Skeletal muscle cell (primary cell): Measurements from ENCODE around the gene TUBAL3.
"Not testable (repeated sequence)": the region's sequence is repeated elsewhere in the genome, so short reads cannot be mapped to it uniquely, and the experiment has no call there.

Source experiments
- DNase-seq: peaks from one replicate; pipeline ENCODE4 v3.0.0-alpha.2; 2010; ENCODE audit warnings: low read depth
- H3K4me3 ChIP-seq: 2 replicates; pipeline ENCODE4 v1.5.1; 2011; ENCODE audit warnings: low read depth, mild to moderate bottlenecking, control low read depth, low read length, moderate library complexity

The TUBAL3 gene

DNA sequence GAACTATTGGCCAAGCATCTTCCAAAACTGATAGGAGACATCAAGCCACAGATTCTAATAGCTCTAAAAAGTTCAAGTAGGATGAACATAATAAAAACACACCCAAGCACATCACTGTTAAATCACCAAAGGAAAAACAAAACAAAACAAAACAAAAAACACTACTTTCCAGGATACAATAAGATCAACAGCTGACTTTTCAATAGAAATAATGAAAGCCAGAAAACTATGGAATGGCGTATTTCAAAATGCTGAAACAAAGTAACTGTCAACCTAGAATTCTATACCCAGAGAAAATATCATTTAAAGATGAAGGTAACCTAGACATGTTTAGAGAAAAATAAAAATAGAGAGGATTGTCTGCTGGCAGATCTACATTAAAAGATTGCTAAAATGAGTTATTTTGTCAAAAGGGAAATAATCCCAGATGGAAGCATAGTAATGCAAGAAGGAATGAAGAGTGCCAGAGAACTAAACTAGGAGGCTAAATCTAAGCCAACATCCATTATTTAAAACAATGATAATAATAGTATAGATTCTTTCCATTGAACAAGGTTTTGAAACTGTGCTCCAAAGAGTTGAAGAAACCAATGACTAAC, 13.9 kb downstream of the TUBAL3 start:
- no peak for DNase-seq
- H3K4me3 ChIP-seq = no peak overlapping the region

- no peak for DNase-seq
- H3K4me3 ChIP-seq = no peak overlapping the region
These were observed 17.5 kb downstream of the TUBAL3 start for GRCh38 chr10:5387169-5387568.

DNA sequence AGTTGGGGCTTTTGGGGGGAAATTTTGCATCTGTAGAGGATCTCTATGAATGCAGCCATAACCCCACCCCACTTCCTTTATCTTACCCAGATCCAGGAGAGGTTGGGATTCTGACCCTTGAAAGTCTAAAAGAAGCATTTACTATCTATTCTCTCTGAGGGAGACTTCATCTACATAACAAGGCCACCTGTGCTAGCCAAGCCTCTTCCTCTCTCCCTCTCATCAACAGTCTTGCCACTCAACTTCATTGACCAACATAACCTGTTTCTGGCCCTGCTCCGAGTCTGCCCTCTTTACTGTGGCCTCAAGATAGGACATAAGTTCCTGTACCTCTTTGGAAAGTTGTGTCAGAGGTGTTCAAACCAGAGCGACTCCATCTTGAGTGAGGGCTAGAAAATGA, 19.4 kb downstream of the TUBAL3 start:
- no peak overlapping the region for H3K4me3 ChIP-seq
- DNase-seq = no peak

- DNase-seq = no peak
- no peak overlapping the region for H3K4me3 ChIP-seq
These were observed 23.4 kb downstream of the TUBAL3 start for GRCh38 chr10:5381187-5381586.

- H3K4me3 ChIP-seq, DNase-seq: not testable (repeated sequence)
These were observed 24.2 kb downstream of the TUBAL3 start for GRCh38 chr10:5380395-5380794.

- not testable (repeated sequence) for H3K4me3 ChIP-seq, DNase-seq
These were observed 25.4 kb downstream of the TUBAL3 start for GRCh38 chr10:5379202-5379601.

- H3K4me3 ChIP-seq = no peak overlapping the region
- no peak for DNase-seq
These were observed 28.2 kb downstream of the TUBAL3 start for GRCh38 chr10:5376450-5376849.

- H3K4me3 ChIP-seq = no peak overlapping the region
- no peak for DNase-seq
These were observed 30.6 kb downstream of the TUBAL3 start for GRCh38 chr10:5373891-5374611.

- DNase-seq = no peak
- H3K4me3 ChIP-seq = no peak overlapping the region
These were observed 31.3 kb downstream of the TUBAL3 start for GRCh38 chr10:5373307-5373706.

- H3K4me3 ChIP-seq = no peak overlapping the region
- DNase-seq = no peak
These were observed 33.9 kb downstream of the TUBAL3 start for GRCh38 chr10:5370493-5371352.

- no peak overlapping the region for H3K4me3 ChIP-seq
- DNase-seq = no peak
These were observed 35.1 kb downstream of the TUBAL3 start for GRCh38 chr10:5369362-5370158.

DNA sequence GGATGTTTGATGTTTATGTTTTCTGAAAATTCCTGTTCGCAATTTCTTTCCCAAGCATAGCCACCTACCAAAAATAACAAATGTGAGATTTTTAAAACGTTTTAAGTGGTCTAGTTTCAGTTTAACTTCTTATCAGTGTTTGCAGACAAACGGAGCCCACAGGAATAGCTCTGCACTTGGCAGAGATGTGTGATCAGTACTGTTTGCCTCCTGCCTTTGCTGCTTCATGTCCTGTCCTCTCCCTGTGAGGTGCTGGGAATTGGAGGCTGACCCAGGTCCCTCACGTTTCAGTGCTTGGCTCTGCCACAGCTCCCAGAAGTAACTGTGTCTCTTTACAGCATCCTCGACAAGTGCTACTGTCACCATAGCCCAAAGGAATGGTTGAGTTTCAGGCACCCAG, 38.7 kb downstream of the TUBAL3 start:
- H3K4me3 ChIP-seq = no peak overlapping the region
- DNase-seq = no peak

- no peak for DNase-seq
- H3K4me3 ChIP-seq = no peak within 1 kb of the TSS
These were observed 39.7 kb downstream of the TUBAL3 start, which contains the start of gene UCN3 for GRCh38 chr10:5364890-5365338. Gene UCN3, plus strand, starts transcription at chr10:5364966. Its CDS starts 8,755 bp downstream, at chr10:5373721.

- no peak for DNase-seq
These were observed 40.3 kb downstream of the TUBAL3 start for GRCh38 chr10:5364374-5364773.

GRCh38 chr10:5362873-5363272, 41.8 kb downstream of the TUBAL3 start:
- no peak for DNase-seq
- no peak overlapping the region for H3K4me3 ChIP-seq

More at GRCh38 chr10:5364374-5364773, 40.3 kb downstream of the TUBAL3 start:
- no peak overlapping the region for H3K4me3 ChIP-seq

DNA sequence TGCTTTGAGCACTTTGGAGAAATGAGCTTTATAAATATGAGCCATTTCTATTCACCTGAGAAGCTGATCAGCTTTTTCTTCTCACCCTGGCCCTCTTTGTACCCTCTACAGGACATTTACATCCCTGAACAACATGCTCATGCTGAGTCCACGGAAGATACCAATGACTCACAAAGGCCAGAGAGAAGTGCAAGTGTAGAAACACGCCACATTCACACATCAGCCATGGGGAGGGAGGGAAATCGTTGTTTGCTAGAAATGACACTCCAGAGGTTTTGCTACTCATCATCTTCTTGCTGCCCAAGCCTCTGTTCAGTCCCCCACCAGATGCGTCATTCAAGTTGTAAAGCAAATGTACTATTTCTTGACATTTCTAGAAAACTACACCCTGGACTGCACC, 42.7 kb downstream of the TUBAL3 start:
- no peak overlapping the region for H3K4me3 ChIP-seq

GRCh38 chr10:5360318-5360915, 44.2 kb downstream of the TUBAL3 start:
- no peak for DNase-seq
- no peak overlapping the region for H3K4me3 ChIP-seq

More for the DNA sequence above, 42.7 kb downstream of the TUBAL3 start:
- no peak for DNase-seq

GRCh38 chr10:5356302-5356763, 48.3 kb downstream of the TUBAL3 start:
- DNase-seq = no peak

More at GRCh38 chr10:5356302-5356763, 48.3 kb downstream of the TUBAL3 start:
- no peak overlapping the region for H3K4me3 ChIP-seq
